A673 (cell line): ENCODE results near the gene MYBL2.

ENCODE experiments used
- EZH2 ChIP-seq: fragments of 200-600 bp; sonication (generic); IDR thresholded peaks from 2 replicates; pipeline ENCODE4 v1.6.1; 2017; ENCODE audit warnings: borderline replicate concordance, low read depth, mild to moderate bottlenecking, mixed read lengths, antibody characterized with exemption, low read length; ENCODE audit not compliant: poor library complexity, severe bottlenecking
- TF ChIP-seq, protein P1 (sequence below): fragments of 300-800, 200-600 bp; sonication (generic); conservative IDR thresholded peaks from 2 replicates; pipeline ENCODE4 v1.5.1; 2017; ENCODE audit warnings: low read depth, mild to moderate bottlenecking, antibody characterized with exemption, low read length, moderate library complexity, mixed read lengths

DNA sequence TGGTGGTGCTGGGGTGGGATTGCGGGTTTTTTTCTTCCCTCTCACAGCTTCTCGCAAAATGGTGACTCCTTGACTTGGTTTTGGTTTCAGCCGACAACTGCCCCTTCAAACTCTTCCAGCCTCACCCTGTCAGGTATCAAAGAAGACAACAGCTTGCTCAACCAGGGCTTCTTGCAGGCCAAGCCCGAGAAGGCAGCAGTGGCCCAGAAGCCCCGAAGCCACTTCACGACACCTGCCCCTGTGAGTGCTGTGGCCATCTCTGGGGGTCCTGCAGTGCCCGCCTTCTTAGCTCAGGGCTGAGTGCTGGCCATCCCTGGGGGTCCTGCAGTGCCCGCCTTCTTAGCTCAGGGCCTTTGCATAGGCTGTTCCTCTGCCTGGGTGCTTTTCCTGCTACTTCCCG, 48.1 kb downstream of the MYBL2 start:
- TF ChIP-seq EZH2 = no peak
- TF ChIP-seq, protein P1, sequence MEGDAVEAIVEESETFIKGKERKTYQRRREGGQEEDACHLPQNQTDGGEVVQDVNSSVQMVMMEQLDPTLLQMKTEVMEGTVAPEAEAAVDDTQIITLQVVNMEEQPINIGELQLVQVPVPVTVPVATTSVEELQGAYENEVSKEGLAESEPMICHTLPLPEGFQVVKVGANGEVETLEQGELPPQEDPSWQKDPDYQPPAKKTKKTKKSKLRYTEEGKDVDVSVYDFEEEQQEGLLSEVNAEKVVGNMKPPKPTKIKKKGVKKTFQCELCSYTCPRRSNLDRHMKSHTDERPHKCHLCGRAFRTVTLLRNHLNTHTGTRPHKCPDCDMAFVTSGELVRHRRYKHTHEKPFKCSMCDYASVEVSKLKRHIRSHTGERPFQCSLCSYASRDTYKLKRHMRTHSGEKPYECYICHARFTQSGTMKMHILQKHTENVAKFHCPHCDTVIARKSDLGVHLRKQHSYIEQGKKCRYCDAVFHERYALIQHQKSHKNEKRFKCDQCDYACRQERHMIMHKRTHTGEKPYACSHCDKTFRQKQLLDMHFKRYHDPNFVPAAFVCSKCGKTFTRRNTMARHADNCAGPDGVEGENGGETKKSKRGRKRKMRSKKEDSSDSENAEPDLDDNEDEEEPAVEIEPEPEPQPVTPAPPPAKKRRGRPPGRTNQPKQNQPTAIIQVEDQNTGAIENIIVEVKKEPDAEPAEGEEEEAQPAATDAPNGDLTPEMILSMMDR = no peak
